ENCODE results near the gene TRDMT1.

Gene TRDMT1

GRCh38 chr10:17212802-17213221 is 11.3 kb upstream of the TRDMT1 start:
- TF ChIP-seq CTCF (IDR thresholded peaks at IDR 0.05; ENCODE audit: insufficient read depth, low read length, missing control alignments) = no peak
- ChIA-PET CTCF (interaction anchor here (0.7 to 1.3 kb wide), 2 partner anchors 22 to 43 kb away, joined by 3 read pairs; no protein-coding TSS in a partner anchor), POLR2A (interaction anchor here (1.7 to 2.4 kb wide), 3 partner anchors 12 to 25 kb away, joined by 5 to 39 read pairs (median 12); partner anchors contain the start of genes TRDMT1 and VIM)

GRCh38 chr10:17210361-17210760 is 8.9 kb upstream of the TRDMT1 start:
- no peak overlapping the region for H3K4me3 ChIP-seq (ENCODE audit: low read depth, low read length)
- ChIA-PET POLR2A (interaction anchor here (0.9 to 1.5 kb wide), 2 partner anchors 9 to 19 kb away, joined by 3 to 5 read pairs; partner anchors contain the start of genes TRDMT1 and VIM), CTCF (interaction anchor here (0.9 to 1.8 kb wide), 4 partner anchors 10 to 367 kb away, joined by 3 to 8 read pairs (median 5); partner anchors contain the start of gene TRDMT1)
- no peak for DNase-seq (ENCODE audit: low read depth, low spot score)
- TF ChIP-seq CTCF (IDR thresholded peaks at IDR 0.05; ENCODE audit: insufficient read depth, low read length, missing control alignments) = no peak

More at GRCh38 chr10:17212802-17213221, 11.3 kb upstream of the TRDMT1 start:
- no peak overlapping the region for H3K4me3 ChIP-seq (ENCODE audit: low read depth, low read length)
- DNase-seq (ENCODE audit: low read depth, low spot score) = no peak

GRCh38 chr10:17209881-17210280 is 8.4 kb upstream of the TRDMT1 start:
- no peak for DNase-seq (ENCODE audit: low read depth, low spot score)
- H3K4me3 ChIP-seq (ENCODE audit: low read depth, low read length) = no peak overlapping the region
- no peak for TF ChIP-seq CTCF (IDR thresholded peaks at IDR 0.05; ENCODE audit: insufficient read depth, low read length, missing control alignments)
- ChIA-PET POLR2A (no interaction called here), CTCF (no interaction called here)

GRCh38 chr10:17209302-17209701 is 7.8 kb upstream of the TRDMT1 start:
- no peak overlapping the region for H3K4me3 ChIP-seq (ENCODE audit: low read depth, low read length)
- DNase-seq (ENCODE audit: low read depth, low spot score) = no peak
- no peak for TF ChIP-seq CTCF (IDR thresholded peaks at IDR 0.05; ENCODE audit: insufficient read depth, low read length, missing control alignments)
- POLR2A ChIA-PET = interaction anchor here (0.6 kb wide), 1 partner anchor 299 kb away, joined by 3 read pairs; no protein-coding TSS in a partner anchor
- CTCF ChIA-PET = no interaction called here

- POLR2A ChIA-PET = no interaction called here
- no peak overlapping the region for H3K4me3 ChIP-seq (ENCODE audit: low read depth, low read length)
- no peak for TF ChIP-seq CTCF (IDR thresholded peaks at IDR 0.05; ENCODE audit: insufficient read depth, low read length, missing control alignments)
- CTCF ChIA-PET = no interaction called here
- no peak for DNase-seq (ENCODE audit: low read depth, low spot score)
These were observed 7.0 kb upstream of the TRDMT1 start for GRCh38 chr10:17208476-17208875.

GRCh38 chr10:17206210-17206709 is 4.8 kb upstream of the TRDMT1 start:
- ChIA-PET CTCF (interaction anchor here (0.8 to 1.2 kb wide), 2 partner anchors 21 to 358 kb away, joined by 3 read pairs; no protein-coding TSS in a partner anchor), POLR2A (interaction anchor here (0.8 to 1.3 kb wide), 7 partner anchors 9 to 32 kb away, joined by 3 to 15 read pairs (median 4); no protein-coding TSS in a partner anchor)
- no peak for TF ChIP-seq CTCF (IDR thresholded peaks at IDR 0.05; ENCODE audit: insufficient read depth, low read length, missing control alignments)
- H3K4me3 ChIP-seq (ENCODE audit: low read depth, low read length) = no peak overlapping the region
- no peak for DNase-seq (ENCODE audit: low read depth, low spot score)
